ENCODE data around the gene LARGE1. TPM values are rescaled to one million over a fixed set of nuclear protein-coding genes. Genes with fewer than 3 reads are reported as not detected.
A peak's percentile ranks its signal among the peaks of the same experiment; 100 is the strongest.

Gene LARGE1
- total RNA-seq, 1 donor from 2014 or later, result 35.7 TPM

- no peak overlapping the region for H3K27ac Mint-ChIP-seq
- H3K4me1 Mint-ChIP-seq, result no peaks in the 10 kb centered on the region
- no peak for DNase-seq (ENCODE audit: low spot score in 2 of 2, unreplicated experiment in 2 of 2)
- no peak for TF ChIP-seq CTCF (IDR thresholded peaks at IDR 0.05; ENCODE audit: unreplicated experiment)
- no peaks in the 10 kb centered on the region for H3K9me3 Mint-ChIP-seq
- H3K27me3 Mint-ChIP-seq (ENCODE audit: low read depth), result no peaks in the 10 kb centered on the region
- no peak overlapping the region for H3K4me3 Mint-ChIP-seq
- no peaks in the 10 kb centered on the region for H3K36me3 Mint-ChIP-seq
These were observed 632.2 kb downstream of the LARGE1 start for GRCh38 chr22:33288078-33288477.

DNA sequence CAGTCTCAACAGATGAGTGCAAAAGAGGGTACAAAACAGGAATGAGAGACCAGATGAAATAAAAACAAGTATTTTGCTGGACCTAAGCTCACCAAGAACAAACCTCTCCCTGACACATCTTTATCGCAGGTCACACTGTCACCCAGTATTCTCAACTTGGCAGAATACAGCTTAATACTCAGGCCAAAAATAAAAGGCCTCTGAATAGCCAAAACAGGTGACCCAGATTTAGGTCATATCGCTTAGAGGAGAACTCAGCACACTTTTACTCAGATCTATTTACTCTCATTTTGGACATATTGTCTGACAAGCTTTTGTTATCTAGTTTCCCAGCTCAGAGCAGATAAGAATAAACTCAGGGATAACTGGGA, 645.2 kb downstream of the LARGE1 start:
- Mint-ChIP-seq H3K27ac (no peak overlapping the region), H3K9me3 (no peaks in the 10 kb centered on the region), H3K36me3 (peaks cover 5% of the 10 kb centered on the region), H3K27me3 (ENCODE audit: low read depth) (no peaks in the 10 kb centered on the region), H3K4me1 (no peaks in the 10 kb centered on the region), H3K4me3 (no peak overlapping the region)
- DNase-seq (ENCODE audit: low spot score in 2 of 2, unreplicated experiment in 2 of 2), result no peak
- no peak for TF ChIP-seq CTCF (IDR thresholded peaks at IDR 0.05; ENCODE audit: unreplicated experiment)

DNA sequence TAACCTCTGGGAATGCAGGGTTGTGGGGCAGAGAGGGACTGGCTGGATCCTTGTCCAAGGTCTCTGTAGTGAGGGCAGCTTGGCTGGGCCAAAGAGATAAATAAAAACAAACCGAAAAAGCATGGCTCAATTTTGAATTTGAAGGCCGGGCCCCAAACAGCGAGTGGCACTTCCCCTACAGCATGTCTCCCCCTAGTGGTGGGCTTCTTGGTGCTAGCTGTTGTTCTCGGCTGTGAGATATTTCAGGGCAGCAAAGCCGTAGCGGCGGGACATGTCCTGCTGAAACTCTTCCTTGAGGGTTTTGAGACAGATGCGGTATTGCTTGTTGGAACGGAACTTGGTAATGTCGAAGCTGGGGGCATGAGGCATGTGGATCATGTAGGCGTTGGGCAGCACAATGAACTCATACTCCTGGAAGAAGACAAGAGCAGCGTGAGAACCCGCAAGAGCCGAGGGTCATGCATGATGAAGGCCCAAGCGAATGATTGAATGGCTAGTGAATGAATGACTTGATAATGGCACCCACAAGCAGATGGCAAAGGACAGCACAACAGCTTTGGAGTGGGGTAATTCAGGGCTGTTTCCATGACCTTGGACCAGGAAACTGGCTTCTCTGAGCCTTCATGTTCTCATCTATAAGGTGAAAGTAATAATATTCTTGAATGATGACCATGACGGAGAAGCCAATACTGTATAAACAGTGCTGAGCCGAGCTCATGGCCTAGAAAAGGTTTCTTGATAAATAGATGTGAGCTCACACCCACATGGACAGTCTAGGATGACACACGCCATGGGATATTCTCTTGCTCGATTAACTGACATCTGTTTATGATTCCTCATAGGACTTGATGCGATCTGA, 645.8 kb downstream of the LARGE1 start:
- TF ChIP-seq CTCF (IDR thresholded peaks at IDR 0.05; ENCODE audit: unreplicated experiment), result peak; percentile 51
- DNase-seq (ENCODE audit: low spot score in 2 of 2, unreplicated experiment in 2 of 2), result no peak
- Mint-ChIP-seq H3K4me1 (no peaks in the 10 kb centered on the region), H3K9me3 (no peaks in the 10 kb centered on the region), H3K4me3 (no peak overlapping the region), H3K27ac (no peak overlapping the region), H3K27me3 (ENCODE audit: low read depth) (no peaks in the 10 kb centered on the region), H3K36me3 (peaks cover 5% of the 10 kb centered on the region)

DNA sequence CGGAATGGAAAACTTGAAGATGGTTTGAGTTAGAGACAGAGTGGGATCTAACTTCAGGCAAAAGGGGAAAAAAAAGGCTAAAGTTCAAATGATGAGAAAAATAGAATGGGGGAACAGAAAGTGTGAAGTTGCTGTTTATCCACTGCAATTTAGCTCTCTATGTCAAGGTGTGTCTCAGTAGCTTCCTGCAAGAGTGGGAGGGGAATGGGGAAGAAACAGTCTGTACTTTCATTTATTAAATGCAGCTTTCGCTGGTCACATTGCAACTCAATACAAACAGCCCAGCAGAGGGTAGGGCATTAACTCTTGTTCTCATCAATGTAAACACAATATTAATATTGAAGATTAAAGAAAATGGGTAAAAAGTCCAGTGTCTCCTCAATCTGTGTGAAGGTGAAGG, 647.4 kb downstream of the LARGE1 start:
- no peak overlapping the region for H3K27ac Mint-ChIP-seq
- H3K4me1 Mint-ChIP-seq, result no peaks in the 10 kb centered on the region
- no peaks in the 10 kb centered on the region for H3K9me3 Mint-ChIP-seq
- DNase-seq (ENCODE audit: low spot score in 2 of 2, unreplicated experiment in 2 of 2), result no peak
- no peak for TF ChIP-seq CTCF (IDR thresholded peaks at IDR 0.05; ENCODE audit: unreplicated experiment)
- no peaks in the 10 kb centered on the region for H3K27me3 Mint-ChIP-seq (ENCODE audit: low read depth)
- no peak overlapping the region for H3K4me3 Mint-ChIP-seq
- peaks cover 5% of the 10 kb centered on the region for H3K36me3 Mint-ChIP-seq

DNA sequence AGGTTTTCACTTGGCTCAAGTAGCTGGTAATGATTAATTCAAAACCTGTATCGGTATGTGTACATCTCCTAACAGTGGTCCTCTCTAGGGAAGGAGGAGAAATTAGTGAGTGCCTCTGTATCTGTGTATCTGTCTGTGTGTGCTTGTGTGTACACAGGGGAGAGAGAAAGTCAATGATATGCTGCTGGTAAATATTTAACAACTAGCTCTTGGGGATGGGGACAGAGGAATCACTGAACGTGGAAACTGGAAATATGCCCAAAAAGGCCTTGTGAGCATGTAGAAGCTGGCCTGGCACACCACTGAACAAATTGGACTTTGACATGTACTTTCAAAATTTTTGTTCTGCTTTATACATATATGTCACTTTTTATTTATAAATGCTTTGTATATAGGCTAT, 648.1 kb downstream of the LARGE1 start:
- Mint-ChIP-seq H3K27ac (no peak overlapping the region), H3K4me1 (no peaks in the 10 kb centered on the region), H3K27me3 (ENCODE audit: low read depth) (no peaks in the 10 kb centered on the region), H3K4me3 (no peak overlapping the region), H3K9me3 (no peaks in the 10 kb centered on the region), H3K36me3 (peaks cover 3% of the 10 kb centered on the region)
- no peak for TF ChIP-seq CTCF (IDR thresholded peaks at IDR 0.05; ENCODE audit: unreplicated experiment)
- DNase-seq (ENCODE audit: low spot score in 2 of 2, unreplicated experiment in 2 of 2), result no peak

All from mesothelial cell of epicardium (in vitro differentiated cells).